HG03469 (cell line): ENCODE results near the gene RAB1A.

ENCODE experiments used
- ATAC-seq: cut with Tn5 transposase; IDR thresholded peaks from one replicate; pipeline ENCODE4 v1.9.1; 2021; ENCODE audit warnings: mild to moderate bottlenecking, moderate library complexity, moderate number of reproducible peaks; ENCODE audit not compliant: unreplicated experiment

RAB1A gene

DNA sequence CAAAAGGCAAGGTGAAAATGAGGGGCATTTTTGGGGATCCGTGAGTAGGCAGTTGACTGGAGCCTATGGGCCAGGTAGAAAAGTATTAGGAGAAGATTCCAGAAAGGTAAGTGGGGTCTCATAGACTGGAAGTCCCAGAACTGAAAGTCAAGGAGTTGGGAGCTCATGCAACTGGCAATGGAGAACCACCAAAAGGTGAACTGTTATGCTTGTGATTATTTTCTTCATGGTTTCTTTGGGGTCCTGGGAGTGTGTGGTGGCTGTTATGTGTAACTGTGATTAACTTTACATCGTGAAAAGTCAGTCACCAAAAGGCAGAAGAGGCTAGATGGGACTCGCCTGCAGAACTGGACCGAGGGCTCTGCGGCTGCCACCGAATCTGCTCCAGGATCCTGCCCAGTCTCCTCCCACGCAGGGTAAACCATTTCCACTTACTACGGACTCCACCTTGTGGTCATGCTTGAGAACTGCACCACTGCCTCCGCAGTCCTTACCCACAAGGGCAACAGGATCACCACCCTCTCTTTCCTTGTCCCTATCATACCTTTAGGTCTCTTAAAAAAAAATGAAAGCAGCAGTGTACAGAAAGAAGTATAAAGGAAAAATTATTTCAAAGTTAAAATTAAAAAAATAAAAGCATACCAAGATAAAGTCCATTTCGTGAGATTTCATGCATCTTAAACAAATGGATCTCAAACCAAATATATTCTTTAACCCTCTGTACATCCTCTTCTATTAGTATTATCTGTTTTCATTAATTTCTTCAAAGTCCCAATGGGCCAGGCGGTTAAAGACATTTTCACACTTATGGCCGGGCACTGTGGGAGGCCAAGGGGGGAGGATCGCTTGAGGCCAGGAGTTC, 89.3 kb downstream of the RAB1A start:
- no peak for ATAC-seq

DNA sequence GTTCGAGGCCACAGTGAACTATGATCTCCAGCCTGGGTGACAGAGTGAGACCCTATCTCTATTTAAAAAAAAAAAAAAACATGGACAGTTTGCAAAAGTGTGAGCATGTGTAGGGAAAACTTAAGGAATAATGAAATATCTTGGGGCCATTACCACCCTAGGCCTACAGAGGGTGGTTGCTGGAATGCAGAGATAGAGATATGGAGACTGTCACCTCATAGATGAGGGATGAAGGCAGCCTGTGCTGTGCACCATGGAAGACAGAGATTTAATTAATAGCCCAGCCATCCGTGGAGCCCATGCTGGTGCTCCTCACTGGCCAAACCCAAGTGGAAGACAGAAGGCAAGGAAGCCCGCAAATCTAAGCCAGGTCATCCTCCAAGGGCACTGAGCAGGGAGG, 90.3 kb downstream of the RAB1A start:
- ATAC-seq, result no peak

DNA sequence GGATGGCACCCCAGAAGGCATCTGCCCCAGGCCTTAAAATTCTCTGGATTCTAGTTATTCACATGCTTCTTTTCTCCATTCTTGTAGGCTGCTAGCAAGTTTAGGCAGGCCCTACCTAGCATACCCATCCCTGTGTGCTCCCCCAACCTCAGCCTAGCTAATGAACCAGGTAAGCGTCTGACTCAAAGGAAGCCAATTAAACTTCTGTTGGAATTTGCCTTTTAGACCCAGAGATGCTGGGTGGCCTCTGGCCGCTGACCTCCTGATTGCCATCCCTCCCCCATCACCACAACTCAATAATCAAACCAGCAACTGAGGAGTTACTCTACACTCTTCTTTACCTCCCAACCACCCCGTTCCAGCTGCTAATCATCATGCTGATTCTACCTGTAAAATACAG, 92.7 kb downstream of the RAB1A start:
- no peak for ATAC-seq
